DLD1 (cell line): ENCODE measurements around the gene CGB5.
"Not testable (repeated sequence)": the region's sequence is repeated elsewhere in the genome, so short reads cannot be mapped to it uniquely, and the experiment has no call there.

Experiments used
- in situ Hi-C: cut with HindIII; loops from 2 replicates; pipeline ENCODE4 v1.10.0; 2017; ENCODE audit warnings: low sequenced_read_pairs

Gene CGB5

GRCh38 chr19:49043548-49043947, at the start of gene CGB5:
TSS of gene CGB5 (plus strand) at chr19:49043848. CDS start at chr19:49044210, 362 bp downstream.
- in situ Hi-C loops: not testable (repeated sequence)

GRCh38 chr19:48994035-48994386, 49.6 kb upstream of the CGB5 start:
- in situ Hi-C loops: no loop called here

GRCh38 chr19:48997972-48998371, 45.7 kb upstream of the CGB5 start:
- in situ Hi-C loops: no loop called here

GRCh38 chr19:48999481-49000325, 43.9 kb upstream of the CGB5 start:
- in situ Hi-C loops: no loop called here

- in situ Hi-C loops: no loop called here
Observed at GRCh38 chr19:49004133-49004532, 39.5 kb upstream of the CGB5 start.

- in situ Hi-C loops: no loop called here
Observed at GRCh38 chr19:49004964-49005614, 38.6 kb upstream of the CGB5 start.

- in situ Hi-C loops: no loop called here
Observed at GRCh38 chr19:49006905-49007304, 36.7 kb upstream of the CGB5 start.

GRCh38 chr19:49009828-49010227, 33.8 kb upstream of the CGB5 start:
- in situ Hi-C loops: no loop called here

GRCh38 chr19:49010453-49010852, 33.2 kb upstream of the CGB5 start:
- in situ Hi-C loops: no loop called here

GRCh38 chr19:49011194-49011593, 32.5 kb upstream of the CGB5 start:
- in situ Hi-C loops: no loop called here

- in situ Hi-C loops: no loop called here
Observed at GRCh38 chr19:49014123-49014869, 29.4 kb upstream of the CGB5 start.

GRCh38 chr19:49014870-49015255, 28.8 kb upstream of the CGB5 start:
- in situ Hi-C loops: no loop called here

- in situ Hi-C loops: no loop called here
Observed at GRCh38 chr19:49016067-49016839, 27.4 kb upstream of the CGB5 start.

GRCh38 chr19:49017041-49017665, 26.5 kb upstream of the CGB5 start, which contains the start of gene LHB:
TSS of gene LHB (minus strand) at chr19:49017091. CDS start at chr19:49017081, 10 bp downstream.
- in situ Hi-C loops: no loop called here

GRCh38 chr19:49017666-49018351, 25.8 kb upstream of the CGB5 start:
- in situ Hi-C loops: no loop called here

- in situ Hi-C loops: not testable (repeated sequence)
Observed at GRCh38 chr19:49018388-49019241, 25.0 kb upstream of the CGB5 start.

GRCh38 chr19:49019242-49019932, 24.3 kb upstream of the CGB5 start:
- in situ Hi-C loops: no loop called here

GRCh38 chr19:49020342-49020741, 23.3 kb upstream of the CGB5 start:
- in situ Hi-C loops: no loop called here
